GM21360 (cell line): ENCODE measurements around the gene ADAM22.
A peak's percentile ranks its signal among the peaks of the same experiment; 100 is the strongest.

Experiments
- ATAC-seq: cut with Tn5 transposase; IDR thresholded peaks from one replicate; pipeline ENCODE4 v1.9.1; 2021; ENCODE audit warnings: mild to moderate bottlenecking, moderate library complexity; ENCODE audit not compliant: unreplicated experiment

The ADAM22 gene

GRCh38 chr7:88034083-88034695, 100.1 kb downstream of the ADAM22 start:
- ATAC-seq = no peak

DNA sequence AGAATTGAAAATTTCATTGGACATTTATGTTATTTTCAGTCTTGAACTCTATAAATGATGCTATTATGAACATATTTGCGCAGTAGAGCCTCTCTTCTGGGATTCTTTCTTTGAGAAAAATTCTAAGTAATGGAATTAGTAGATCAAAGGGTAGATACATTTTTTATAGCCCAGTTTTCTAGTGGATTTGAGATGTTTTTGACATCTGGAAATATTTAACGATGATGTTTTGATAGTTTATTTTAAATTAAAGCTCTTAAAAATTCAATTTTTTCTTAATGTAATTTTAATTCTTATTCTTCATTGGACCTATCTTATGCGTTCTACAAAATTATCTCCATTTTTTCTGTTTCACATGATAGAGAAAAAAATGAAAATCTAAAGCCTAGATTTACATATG, 103.0 kb downstream of the ADAM22 start:
- ATAC-seq = no peak

- no peak for ATAC-seq
These were observed 106.6 kb downstream of the ADAM22 start for GRCh38 chr7:88040694-88041093.

DNA sequence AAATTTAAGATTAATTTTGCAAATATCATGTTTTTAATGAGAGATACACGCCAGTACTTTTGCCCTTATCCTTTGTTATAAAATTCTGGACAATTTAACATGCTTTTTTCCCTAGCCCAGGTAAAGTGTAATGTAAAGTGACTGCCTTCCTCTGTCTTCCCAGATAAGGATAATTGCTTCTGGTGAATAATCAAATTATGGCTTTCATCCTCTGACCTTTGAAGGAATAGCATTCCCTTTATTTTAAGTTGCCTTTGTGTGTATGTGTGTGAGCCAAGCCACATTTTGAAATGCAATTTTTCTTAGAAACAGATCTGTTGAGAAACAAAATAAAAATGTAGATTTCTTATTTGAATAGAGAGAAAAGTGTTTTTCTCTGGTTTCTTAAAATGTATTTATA, 107.5 kb downstream of the ADAM22 start:
- ATAC-seq = no peak

DNA sequence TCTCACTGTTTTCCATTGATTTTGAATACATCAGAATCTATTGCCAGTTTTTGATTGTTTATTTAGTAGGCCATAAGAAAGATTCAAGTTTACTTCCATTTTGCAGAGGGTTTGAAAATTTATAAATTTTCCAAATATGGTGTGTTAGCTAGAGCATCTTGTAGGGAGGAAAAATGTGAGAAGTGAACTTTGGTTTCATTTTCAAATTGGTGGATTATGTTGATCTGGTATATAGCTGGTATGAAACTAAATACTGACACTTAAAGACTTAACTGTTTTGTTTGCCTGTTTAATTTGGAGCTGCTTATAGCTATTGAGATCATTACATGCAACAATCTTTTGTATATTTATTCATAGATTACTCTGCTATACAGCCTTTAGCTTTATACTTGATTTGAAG, 108.1 kb downstream of the ADAM22 start:
- peak; percentile 41 for ATAC-seq

DNA sequence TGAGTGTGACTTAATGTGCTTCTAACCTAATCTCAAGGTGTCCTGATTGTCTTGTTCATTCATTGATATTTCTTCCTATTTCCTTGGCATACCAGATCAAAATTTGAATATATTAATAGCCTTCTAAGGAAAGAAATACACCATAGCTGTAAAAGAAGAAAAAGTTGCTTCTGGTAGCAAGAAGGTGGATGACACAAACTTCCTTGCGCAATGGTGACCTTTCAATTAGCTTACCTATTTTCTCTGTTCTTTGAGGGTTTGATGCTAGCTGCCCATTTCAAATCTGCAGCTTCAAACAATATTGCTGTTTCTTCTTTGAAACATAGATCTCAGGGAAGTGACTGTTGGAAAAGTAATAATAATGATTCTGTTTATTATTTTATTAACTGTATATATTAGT, 108.8 kb downstream of the ADAM22 start:
- no peak for ATAC-seq

GRCh38 chr7:88044069-88044468, 110.0 kb downstream of the ADAM22 start:
- no peak for ATAC-seq

- ATAC-seq = no peak
These were observed 113.0 kb downstream of the ADAM22 start for GRCh38 chr7:88046839-88047573.

DNA sequence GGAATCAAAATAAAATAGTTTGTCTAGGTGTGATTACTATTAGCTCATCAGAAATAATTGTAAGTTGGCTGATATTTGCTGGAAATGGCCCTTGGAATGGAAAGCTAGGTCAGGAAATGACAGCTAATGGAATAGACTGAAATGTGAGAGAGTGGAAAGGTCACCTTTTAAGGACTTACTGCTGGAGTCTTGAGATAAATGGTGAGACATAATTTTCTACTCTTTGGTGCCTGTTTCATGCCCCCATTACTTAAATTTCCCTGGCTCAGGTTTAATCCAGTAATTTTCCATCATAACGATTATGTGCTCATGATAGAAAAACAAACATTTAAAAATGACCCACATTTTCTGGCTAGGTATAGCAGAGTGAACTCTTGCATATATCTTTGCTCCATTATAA, 123.6 kb downstream of the ADAM22 start:
- ATAC-seq = no peak

DNA sequence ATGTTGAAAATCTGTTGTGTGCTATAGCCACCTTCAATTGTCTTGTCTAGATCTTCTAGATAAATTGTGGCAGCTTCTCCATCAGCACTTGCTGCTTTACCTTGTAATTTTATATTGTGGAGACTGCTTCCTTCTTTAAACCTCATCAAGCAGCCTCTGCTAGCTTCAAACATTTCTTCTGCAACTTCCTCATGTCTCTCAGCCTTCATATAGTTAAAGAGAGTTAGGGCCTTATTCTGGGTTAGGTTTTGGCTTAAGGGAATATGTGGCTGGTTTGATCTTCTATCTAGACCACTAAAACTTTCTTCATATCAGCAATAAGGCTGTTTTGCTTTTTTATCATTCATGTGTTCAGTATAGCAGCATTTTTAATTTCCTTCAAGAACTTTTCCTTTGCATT, 128.2 kb downstream of the ADAM22 start:
- no peak for ATAC-seq

DNA sequence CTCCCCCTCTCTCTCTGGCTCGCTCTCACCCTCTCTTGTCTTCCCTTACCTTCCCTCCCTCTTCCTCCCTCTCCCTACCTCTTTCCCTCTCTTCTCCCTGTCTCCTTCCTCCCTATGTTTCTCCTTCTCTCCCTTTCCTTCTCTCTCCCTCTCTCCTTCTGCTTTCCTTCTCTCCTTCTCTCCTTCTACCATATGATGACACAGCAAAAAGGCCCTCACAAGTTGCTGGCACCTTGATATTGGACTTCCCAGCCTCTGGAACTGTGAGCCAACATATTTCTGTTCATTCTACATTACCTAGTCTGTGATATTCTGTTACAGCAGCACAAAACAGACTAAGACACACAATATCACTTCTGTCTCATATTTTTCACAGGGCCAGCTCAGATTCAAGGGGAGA, 135.0 kb downstream of the ADAM22 start:
- ATAC-seq = no peak

- ATAC-seq = peak; percentile 80
These were observed 138.1 kb downstream of the ADAM22 start for GRCh38 chr7:88071994-88072714.

GRCh38 chr7:88072715-88073055, 138.6 kb downstream of the ADAM22 start:
- ATAC-seq = peak; percentile 18

DNA sequence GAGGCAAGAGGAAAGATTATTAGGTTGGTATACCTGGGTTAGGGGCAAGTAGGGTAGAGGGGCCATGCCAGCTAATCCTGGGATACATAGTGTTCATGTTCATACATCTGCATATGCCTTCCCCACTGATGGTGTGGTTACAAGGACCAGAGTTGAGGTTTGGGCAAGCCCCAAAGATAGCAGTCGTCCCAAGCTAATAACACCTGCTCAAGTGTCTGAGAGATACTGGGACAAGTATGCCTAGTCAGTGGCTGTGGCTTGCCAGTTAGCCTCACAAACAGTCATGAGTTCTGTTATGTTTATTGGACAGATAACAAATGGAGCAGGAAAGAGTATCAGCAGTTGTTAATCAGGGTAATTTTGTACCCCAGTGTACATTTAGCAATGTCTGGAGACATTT, 139.6 kb downstream of the ADAM22 start:
- ATAC-seq = no peak

GRCh38 chr7:88075216-88075615, 141.2 kb downstream of the ADAM22 start:
- ATAC-seq = no peak

DNA sequence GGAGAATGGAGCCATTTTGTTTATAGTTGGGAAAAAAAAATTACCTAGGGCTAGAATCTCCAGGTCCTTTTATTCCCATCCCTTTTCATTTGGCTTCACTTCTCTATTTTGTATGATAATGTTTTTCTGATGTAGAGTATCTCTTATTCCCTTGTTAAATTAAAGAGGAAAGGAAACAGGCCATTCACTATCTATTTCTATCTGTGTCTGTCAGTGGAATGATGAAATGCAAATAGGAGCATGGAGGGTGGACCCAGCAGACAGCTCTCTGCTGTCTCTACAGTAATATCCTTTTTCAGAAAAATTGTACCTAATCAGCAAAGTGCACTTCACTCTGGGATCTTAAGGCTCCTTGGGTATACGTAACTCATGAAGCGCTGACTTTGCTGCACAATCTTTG, 149.8 kb downstream of the ADAM22 start:
- ATAC-seq = no peak

- ATAC-seq = no peak
These were observed 155.5 kb downstream of the ADAM22 start for GRCh38 chr7:88089561-88089960.

DNA sequence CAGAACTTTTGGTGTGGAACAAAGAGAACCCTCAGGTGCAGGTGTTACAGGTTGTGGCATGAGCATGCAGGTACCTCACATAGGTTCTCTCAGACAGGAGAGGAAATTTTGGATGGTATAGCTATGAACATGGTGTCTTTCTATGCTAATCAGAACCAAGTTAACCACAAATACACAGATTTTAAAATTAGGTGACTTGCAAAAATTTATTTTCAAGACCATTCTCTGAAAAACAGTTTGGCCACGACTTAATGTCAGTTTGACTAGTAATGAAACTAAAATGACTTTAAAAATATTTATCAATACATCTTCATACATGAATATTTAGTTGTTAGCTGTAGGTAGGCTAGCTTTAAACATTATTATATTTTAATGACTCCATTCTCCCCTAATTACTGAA, 156.2 kb downstream of the ADAM22 start:
- ATAC-seq = no peak

GRCh38 chr7:88090671-88091070, 156.6 kb downstream of the ADAM22 start:
- no peak for ATAC-seq

DNA sequence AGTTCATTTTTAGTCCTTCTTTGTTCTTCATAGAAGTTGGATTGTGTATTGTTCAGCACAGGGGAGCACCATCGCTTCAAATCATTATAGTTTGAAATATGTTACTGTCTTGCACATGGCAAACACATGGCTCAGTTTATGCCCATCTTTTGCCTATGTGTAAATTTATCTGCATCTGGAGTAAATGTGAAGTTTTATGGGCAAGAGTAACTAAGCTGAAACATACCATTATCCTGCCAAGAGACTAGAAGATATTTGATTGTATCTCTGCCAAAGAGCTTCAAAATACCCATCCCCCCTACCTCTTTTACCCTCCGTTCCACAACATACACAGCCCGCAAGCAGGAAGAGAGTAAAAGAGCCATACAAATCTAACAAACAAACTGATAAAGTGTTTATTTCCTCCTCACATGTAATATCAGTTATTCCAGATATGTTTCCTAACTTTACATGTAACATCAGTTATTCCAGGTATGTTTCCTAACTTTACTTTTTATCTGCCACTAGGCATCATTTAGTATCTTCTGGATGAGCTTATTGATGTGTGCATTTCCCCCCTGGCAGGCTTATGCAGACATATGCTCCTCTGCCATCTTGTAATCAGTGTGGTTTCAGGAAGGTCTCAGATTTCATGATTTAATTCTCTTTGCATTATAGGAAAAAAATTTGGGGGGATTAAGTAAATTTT, 158.1 kb downstream of the ADAM22 start:
- no peak for ATAC-seq

- ATAC-seq = no peak
These were observed 158.6 kb downstream of the ADAM22 start for GRCh38 chr7:88092676-88092999.

GRCh38 chr7:88101769-88102168, 167.7 kb downstream of the ADAM22 start:
- ATAC-seq = no peak
